Fibroblast of skin of abdomen (primary cell): Measurements from ENCODE around the gene TRMT61B. TPM values are rescaled to one million over a fixed set of nuclear protein-coding genes. Genes with fewer than 3 reads are reported as not detected.

Source experiments
- DNase-seq: peaks from one replicate; pipeline ENCODE4 v3.0.0-alpha.2; 2013
- polyA plus RNA-seq, 2 experiments: library from polyadenylated mRNA; unstranded; fragments of 120-200 nt; gene quantifications; one replicate each; pipeline ENCODE4 v1.2.1, GENCODE V29; 2013; ENCODE audit not compliant: insufficient read length in 2 of 2

Gene TRMT61B
- polyA plus RNA-seq (2013, experiment 1 of 2; ENCODE audit: insufficient read length): 15.1 TPM
- polyA plus RNA-seq (2013, experiment 2 of 2; ENCODE audit: insufficient read length): 16.1 TPM

- DNase-seq: peak; percentile 94
Measured at GRCh38 chr2:28870146-28870891, at the start of gene TRMT61B. Gene TRMT61B, minus strand, starts transcription at chr2:28870309. Its CDS starts 32 bp downstream, at chr2:28870277.

- DNase-seq: peak; percentile 54
Measured at GRCh38 chr2:28915939-28916338, 45.8 kb upstream of the TRMT61B start.

GRCh38 chr2:28909655-28910353 lies 39.7 kb upstream of the TRMT61B start:
- DNase-seq: no peak

- DNase-seq: no peak
Measured at GRCh38 chr2:28908172-28908571, 38.1 kb upstream of the TRMT61B start.

GRCh38 chr2:28906821-28907220 lies 36.7 kb upstream of the TRMT61B start:
- DNase-seq: no peak

GRCh38 chr2:28906376-28906775 lies 36.3 kb upstream of the TRMT61B start:
- DNase-seq: no peak

- DNase-seq: no peak
Measured at GRCh38 chr2:28905533-28905932, 35.4 kb upstream of the TRMT61B start.

- no peak for DNase-seq
Measured at GRCh38 chr2:28904802-28905457, 34.8 kb upstream of the TRMT61B start.

- DNase-seq: peak; percentile 36
Measured at GRCh38 chr2:28904295-28904694, 34.2 kb upstream of the TRMT61B start.

- no peak for DNase-seq
Measured at GRCh38 chr2:28902584-28902983, 32.5 kb upstream of the TRMT61B start.

- no peak for DNase-seq
Measured at GRCh38 chr2:28901841-28902240, 31.7 kb upstream of the TRMT61B start.

- DNase-seq: no peak
Measured at GRCh38 chr2:28901202-28901601, 31.1 kb upstream of the TRMT61B start.

- no peak for DNase-seq
Measured at GRCh38 chr2:28898048-28898447, 27.9 kb upstream of the TRMT61B start.

GRCh38 chr2:28896906-28897305 lies 26.8 kb upstream of the TRMT61B start:
- DNase-seq: peak; percentile 50

GRCh38 chr2:28895189-28895893 lies 25.2 kb upstream of the TRMT61B start:
- DNase-seq: peak; percentile 23

- DNase-seq: peak; percentile 99
Measured at GRCh38 chr2:28894470-28895188, 24.5 kb upstream of the TRMT61B start, which contains the start of gene WDR43. Gene WDR43, plus strand, starts transcription at chr2:28894667. Its CDS starts 32 bp downstream, at chr2:28894699.

GRCh38 chr2:28893488-28893887 lies 23.4 kb upstream of the TRMT61B start:
- no peak for DNase-seq

GRCh38 chr2:28880193-28880592 lies 10.1 kb upstream of the TRMT61B start:
- no peak for DNase-seq

GRCh38 chr2:28871620-28872019 lies 1.5 kb upstream of the TRMT61B start:
- no peak for DNase-seq

GRCh38 chr2:28869494-28870145 lies 489 bp downstream of the TRMT61B start:
- no peak for DNase-seq

GRCh38 chr2:28868611-28869010 lies 1.5 kb downstream of the TRMT61B start:
- no peak for DNase-seq
